ENCODE data around the gene CD1C. TPM values are rescaled to one million over a fixed set of nuclear protein-coding genes. Genes with fewer than 3 reads are reported as not detected.
"Not testable (repeated sequence)": the region's sequence is repeated elsewhere in the genome, so short reads cannot be mapped to it uniquely, and the experiment has no call there.

Gene CD1C
- total RNA-seq, 1 donor from 2014 or later, result not detected

DNA sequence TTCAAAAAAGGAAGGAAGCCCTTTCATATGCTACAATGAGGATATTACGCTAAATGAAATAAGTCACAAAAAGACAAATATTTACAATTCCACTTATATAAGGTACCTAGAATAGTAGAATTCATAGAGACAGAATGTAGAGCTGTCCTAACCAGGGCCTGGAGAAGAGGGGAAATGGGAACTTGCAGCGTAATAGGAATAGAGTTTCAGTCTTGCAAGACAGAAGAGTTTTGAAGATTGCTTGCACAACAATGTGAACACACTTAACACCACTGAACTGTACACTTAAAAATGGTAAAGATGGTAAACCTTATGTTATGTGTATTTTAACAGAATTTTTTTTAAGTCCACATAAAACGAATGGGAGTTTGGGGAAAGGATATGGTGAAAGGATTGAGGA, 38.7 kb downstream of the CD1C start:
- no peak for DNase-seq (ENCODE audit: low read depth in 2 of 2)

DNA sequence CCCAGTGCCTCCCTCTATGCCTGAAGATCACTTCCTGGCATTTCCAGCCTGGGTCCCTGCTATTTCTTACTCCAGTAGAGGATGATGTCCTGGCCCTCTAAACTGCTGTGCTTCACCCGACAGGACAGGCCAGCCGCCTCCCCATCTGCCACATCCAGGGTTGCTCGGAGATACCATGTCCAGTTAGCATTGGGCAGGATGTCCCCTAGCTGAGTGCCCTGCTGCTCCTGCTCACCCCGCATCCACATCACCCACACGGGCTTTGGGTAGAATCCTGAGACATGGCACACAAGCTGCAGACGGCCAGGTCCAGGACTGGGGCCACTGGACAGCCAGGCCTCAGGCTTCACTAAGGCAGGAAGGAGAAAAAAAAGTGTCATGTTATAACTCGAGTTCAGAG, 39.6 kb downstream of the CD1C start:
- DNase-seq (ENCODE audit: low read depth in 2 of 2), result no peak

DNA sequence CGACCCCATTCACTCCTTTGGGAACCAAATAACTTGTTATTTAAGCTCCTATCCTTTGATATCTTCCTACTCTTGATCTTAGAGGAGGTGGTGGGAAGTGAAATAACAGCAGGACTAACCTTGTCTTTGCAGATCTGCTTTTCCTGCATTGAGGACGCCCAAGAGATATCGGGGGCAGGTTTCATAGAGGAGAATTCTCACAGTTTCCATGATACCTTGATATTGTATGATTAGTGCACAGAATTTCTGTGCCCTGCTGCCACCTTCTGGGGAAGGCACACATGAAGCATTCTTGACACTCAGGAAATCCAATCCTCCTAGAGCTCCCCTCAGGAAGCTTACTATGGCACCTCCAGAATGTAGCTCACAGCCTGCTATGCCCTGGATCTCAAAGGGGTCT, 40.0 kb downstream of the CD1C start:
- DNase-seq (ENCODE audit: low read depth in 2 of 2), result no peak

DNA sequence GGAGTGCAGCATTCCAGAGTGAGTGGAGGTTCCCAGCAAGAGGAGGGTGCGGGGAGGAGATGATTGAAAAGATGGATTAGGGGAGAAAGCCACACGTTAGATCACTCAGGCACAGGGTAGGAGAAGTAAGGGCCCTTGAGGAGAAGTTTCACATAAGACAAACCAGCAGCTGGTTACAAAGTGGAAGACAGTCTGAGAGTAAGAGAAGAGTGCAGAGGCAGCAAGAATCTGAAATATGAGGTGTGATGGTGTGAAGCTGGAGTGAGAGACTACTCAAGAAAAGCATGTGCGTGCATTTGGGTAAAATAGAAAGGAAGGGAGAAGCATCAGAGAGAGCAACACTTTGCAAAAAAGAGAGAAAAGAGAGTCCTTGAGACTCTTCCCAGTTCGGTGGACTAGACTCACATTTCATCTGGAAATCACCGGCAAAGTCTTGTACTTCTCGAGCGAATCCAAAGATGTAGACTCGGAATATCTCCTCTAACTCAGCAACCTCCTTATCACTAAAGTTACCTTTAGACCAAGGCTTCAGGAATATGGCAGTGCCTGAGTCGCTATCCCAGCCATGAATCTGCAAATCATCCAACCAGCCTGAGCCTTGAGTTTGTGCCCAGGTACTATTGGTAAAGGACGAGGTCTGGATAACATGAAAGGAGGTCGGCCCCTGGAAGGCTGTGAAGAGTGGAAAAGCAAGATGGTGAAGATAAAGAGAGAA, 40.8 kb downstream of the CD1C start:
- DNase-seq (ENCODE audit: low read depth in 2 of 2), result no peak

DNA sequence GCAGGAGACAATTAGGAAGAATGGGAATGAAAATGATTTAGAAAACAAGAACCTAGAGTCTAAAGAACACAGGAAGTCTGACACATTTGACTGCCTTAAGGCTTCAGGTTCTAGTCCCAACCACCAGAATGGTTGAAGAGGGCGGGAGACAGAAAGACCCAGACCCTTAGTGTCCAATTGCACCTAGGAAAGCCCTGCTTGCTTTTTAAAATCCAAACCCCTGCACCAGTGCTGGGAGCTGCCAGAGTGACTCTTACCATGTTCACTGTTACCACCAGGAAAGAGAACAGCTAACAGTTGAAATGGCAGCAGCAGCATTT, 41.3 kb downstream of the CD1C start:
- no peak for DNase-seq (ENCODE audit: low read depth in 2 of 2)

DNA sequence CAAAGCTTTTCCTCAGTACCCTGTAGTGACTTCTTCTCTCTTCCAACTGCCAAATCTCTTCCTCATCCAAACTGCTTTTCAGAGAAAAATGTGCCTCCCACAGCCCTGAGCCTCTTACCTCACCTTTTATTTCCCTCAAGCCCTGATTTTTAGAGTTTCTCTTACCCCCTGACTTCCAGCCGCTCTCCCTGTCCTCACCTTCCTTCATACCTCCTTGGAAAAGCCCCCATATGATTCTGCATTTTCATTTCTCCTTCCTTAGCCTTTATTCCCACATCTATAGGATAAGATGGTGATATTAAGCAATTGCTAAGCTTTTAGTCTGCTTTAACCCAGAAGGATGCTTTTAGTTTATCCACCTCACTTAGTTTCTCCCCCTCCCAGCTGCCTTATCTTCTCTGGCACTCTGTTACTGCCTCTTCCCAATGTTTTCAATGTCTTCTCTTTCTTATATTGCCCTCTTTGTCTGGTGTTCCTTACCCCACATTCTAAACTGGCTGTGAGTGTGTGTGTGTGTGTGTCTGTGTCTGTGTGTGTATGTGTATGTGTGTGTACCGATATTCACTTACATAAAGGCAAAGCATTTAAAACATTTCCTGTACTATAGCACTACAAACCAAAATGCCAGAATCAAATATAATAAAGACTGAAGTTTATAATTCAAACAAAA, 41.9 kb downstream of the CD1C start, which contains the start of gene CD1B:
TSS of gene CD1B (minus strand) at position 51 of the 670 bp plus-strand sequence. CDS start 108 bp downstream, outside the sequence.
- DNase-seq (ENCODE audit: low read depth in 2 of 2), result no peak

DNA sequence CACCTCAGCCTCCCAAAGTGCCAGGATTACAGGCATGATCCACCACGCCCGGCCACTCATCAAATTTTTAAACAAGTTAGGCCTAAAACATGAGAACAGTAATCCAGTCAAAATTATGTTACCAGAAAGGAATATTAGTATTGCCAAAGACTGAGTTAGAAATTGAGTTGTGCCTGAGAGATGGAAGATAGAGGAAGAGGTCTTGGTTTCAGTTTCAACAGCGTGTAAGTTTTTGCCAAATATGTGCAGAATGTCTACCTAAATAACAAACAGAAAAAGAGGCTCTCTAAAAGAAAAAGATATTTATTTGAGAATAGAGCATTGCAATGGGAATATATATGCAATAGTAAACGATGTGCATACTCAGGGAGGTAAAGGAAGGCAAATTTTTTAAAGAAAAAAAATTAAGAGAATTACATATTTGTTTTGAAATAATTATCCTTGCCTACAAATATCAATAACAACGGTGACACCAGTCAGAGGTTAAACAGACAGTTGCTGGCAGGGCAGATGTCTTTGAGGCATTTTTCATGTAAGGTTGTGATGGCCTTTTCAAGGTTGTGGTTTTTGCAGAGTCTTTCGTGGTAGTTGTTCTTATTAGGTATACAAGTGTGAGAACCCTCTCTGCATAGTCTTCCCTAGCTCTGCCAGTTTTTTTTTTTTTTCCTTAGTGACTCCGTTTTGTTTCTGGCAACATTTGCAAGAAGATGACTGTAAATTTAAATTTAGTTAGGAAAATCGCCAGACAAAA, 43.9 kb downstream of the CD1C start:
- DNase-seq (ENCODE audit: low read depth in 2 of 2), result no peak

DNA sequence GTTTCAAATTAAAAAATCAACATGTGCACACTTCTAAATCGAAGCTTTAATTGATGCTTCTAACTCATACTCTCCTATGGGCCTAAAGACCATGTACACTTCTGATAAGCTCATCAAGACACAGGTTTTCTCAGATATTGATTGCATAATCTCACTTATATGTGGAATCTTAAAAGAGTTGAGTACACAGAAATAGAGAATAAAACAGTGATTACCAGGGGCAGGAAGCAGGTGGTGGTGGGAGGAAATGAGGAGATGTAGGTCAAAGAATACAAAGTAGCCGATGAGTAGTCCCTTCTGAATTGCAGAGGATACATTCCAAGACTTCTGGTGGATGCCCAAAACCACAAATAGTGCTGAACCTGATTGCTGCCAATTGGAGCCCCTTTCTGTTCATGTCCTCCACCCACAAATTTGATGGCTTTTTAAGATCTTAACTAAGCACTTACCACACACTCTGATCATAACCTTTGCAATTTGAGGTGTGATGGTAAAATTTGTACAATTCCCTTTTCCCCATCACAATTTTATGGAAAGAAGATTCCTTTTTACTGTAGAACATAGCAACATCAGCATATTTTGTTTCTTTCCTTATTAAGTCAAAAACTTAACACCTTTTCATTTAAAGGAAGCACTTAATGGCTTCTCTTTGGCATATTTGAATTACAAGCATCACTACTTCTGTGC, 44.9 kb downstream of the CD1C start:
- DNase-seq (ENCODE audit: low read depth in 2 of 2), result no peak

DNA sequence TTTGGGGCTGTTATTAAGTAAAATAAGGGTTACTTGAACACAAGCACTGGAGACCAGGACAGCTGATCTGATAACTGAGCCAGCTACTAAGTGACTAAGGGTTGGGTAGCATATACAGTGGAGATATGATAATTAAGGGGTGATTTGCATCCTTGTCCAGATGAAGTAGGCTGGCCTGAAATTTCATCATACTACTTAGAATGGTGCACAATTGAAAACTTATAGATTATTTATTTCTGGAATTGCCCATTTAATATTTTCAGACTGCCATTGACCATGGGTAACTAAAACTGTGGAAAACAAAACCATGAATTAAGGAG, 45.5 kb downstream of the CD1C start:
- DNase-seq (ENCODE audit: low read depth in 2 of 2), result no peak

DNA sequence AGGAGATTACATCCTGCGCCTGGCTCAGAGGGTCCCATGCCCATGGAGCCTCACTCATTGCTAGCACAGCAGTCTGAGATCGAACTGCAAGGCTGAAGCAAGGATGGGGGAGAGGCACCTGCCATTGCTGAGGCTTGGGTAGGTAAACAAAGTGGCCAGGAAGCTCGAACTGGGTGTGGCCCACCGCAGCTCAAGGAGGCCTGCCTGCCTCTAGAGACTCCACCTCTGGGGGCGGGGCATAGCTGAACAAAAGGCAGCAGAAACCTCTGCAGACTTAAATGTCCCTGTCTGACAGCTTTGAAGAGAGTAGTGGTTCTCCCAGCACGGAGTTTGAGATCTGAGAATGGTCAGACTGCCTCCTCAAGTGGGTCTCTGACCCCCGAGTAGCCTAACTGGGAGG, 46.7 kb downstream of the CD1C start:
- DNase-seq (ENCODE audit: low read depth in 2 of 2), result not testable (repeated sequence)

Other genes starting within 250 kb of the CD1C start
- gene CD1D, start 109.0 kb upstream of the CD1C start, total RNA-seq, result 0.13 TPM in 1 of 2 replicates, not detected in the other
- not detected in 2 replicates for gene CD1A, start 35.5 kb upstream of the CD1C start, total RNA-seq
- not detected in 2 replicates for gene CD1B, start 41.6 kb downstream of the CD1C start, total RNA-seq
- not detected in 2 replicates for gene CD1E, start 64.0 kb downstream of the CD1C start, total RNA-seq
- gene OR10T2, start 109.5 kb downstream of the CD1C start, total RNA-seq, result not detected in 2 replicates
- not detected in 2 replicates for gene OR10K2, start 136.3 kb downstream of the CD1C start, total RNA-seq
- not detected in 2 replicates for gene OR10K1, start 171.9 kb downstream of the CD1C start, total RNA-seq
- not detected in 2 replicates for gene OR10R2, start 182.3 kb downstream of the CD1C start, total RNA-seq

Measured in dermis microvascular lymphatic vessel endothelial cell (primary cell).